Esophagus squamous epithelium (tissue), 5 donors: Measurements from ENCODE around the gene PLCB2. TPM values are rescaled to one million over a fixed set of nuclear protein-coding genes. Genes with fewer than 3 reads are reported as not detected.

Source experiments
- DNase-seq: peaks from one replicate; lab custom pipeline; 2025; lab: John Stamatoyannopoulos, UW
- H3K27ac ChIP-seq, 4 donors: fragments of 200-600 bp; sonication (generic); one replicate each; pipeline ENCODE4 v1.5.1; 2016 to 2019; ENCODE audit warnings: mild to moderate bottlenecking in 1 of 4
- H3K27me3 ChIP-seq, 4 donors: fragments of 200-600 bp; sonication (generic); 1 replicate in 3 of 4; 2 replicates in 1 of 4; pipeline versions ENCODE4 v1.5.1 to v1.6.0; 2017 to 2021; ENCODE audit warnings: antibody characterized with exemption in 1 of 4
- H3K36me3 ChIP-seq, 3 donors: fragments of 200-600 bp; sonication (generic); one replicate each; pipeline ENCODE4 v1.5.1; 2016 to 2019
- H3K4me1 ChIP-seq, 3 donors: fragments of 200-600 bp; sonication (generic); one replicate each; pipeline ENCODE4 v1.5.1; 2017 to 2019
- H3K4me3 ChIP-seq, 4 donors: fragments of 200-600 bp; sonication (generic); 1 replicate in 3 of 4; 2 replicates in 1 of 4; pipeline ENCODE4 v1.5.1; 2016 to 2019; ENCODE audit warnings: mild to moderate bottlenecking in 2 of 4, moderate library complexity in 1 of 4
- H3K9me3 ChIP-seq, 3 donors: fragments of 200-600 bp; sonication (generic); one replicate each; pipeline ENCODE4 v1.5.1; 2016 to 2019
- POLR2A ChIP-seq, 4 donors: fragments of 450-650 bp; IDR thresholded peaks; one replicate each; pipeline ENCODE4 v1.6.1; 2017; ENCODE audit warnings: antibody characterized with exemption in 4 of 4, mild to moderate bottlenecking in 4 of 4, moderate library complexity in 3 of 4
- WGBS, 2 donors: methylation state at CpG; one replicate each; pipeline ENCODE4 v1.1.5; 2018; 5-methylcytosine and 5-hydroxymethylcytosine counted together
- intact Hi-C: fragments of 100-400 bp; cut with DNase I; formaldehyde crosslinking; loops from one replicate; pipeline ENCODE4 v1.15.0; 2022
- total RNA-seq, 4 donors: library from RNA; depleted of rRNA; stranded (reverse); fragments of >200 nt; gene quantifications; one replicate each; pipeline ENCODE4 v1.1.0, GENCODE V29; 2016
- TF ChIP-seq, protein P1 (sequence below), 6 experiments: fragments of 450-650 bp in 4 of 6; fragments of 200-600 bp in 2 of 6; sonication (generic) in 2 of 6; IDR thresholded peaks; one replicate each; pipeline ENCODE4 v1.5.1; 2016 to 2019; ENCODE audit warnings: antibody characterized with exemption in 6 of 6, mild to moderate bottlenecking in 4 of 6, moderate library complexity in 4 of 6
- donor health status: DM: yes; HTN: yes; CAD: no.

Gene PLCB2
- total RNA-seq, 4 donors from 2014 or later = 6.1 to 15.9 (median 10.4) TPM

- Histone ChIP-seq H3K27ac (peak overlapping the region in 3 of 4 donors; percentile 82 to 94 (median 84)), H3K27me3 (peaks cover 0 to 8% (median 0%) of the 10 kb centered on the region in 4 donors), H3K36me3 (peaks cover 0 to 15% (median 0%) of the 10 kb centered on the region in 3 donors), H3K4me1 (peaks cover 47 to 100% (median 51%) of the 10 kb centered on the region in 3 donors), H3K4me3 (no peak overlapping the region), H3K9me3 (no peaks in the 10 kb centered on the region)
- intact Hi-C loops = no loop called here
- DNase-seq = no peak
- TF ChIP-seq POLR2A (IDR thresholded peaks at IDR 0.05) = no peak
- TF ChIP-seq, protein P1, sequence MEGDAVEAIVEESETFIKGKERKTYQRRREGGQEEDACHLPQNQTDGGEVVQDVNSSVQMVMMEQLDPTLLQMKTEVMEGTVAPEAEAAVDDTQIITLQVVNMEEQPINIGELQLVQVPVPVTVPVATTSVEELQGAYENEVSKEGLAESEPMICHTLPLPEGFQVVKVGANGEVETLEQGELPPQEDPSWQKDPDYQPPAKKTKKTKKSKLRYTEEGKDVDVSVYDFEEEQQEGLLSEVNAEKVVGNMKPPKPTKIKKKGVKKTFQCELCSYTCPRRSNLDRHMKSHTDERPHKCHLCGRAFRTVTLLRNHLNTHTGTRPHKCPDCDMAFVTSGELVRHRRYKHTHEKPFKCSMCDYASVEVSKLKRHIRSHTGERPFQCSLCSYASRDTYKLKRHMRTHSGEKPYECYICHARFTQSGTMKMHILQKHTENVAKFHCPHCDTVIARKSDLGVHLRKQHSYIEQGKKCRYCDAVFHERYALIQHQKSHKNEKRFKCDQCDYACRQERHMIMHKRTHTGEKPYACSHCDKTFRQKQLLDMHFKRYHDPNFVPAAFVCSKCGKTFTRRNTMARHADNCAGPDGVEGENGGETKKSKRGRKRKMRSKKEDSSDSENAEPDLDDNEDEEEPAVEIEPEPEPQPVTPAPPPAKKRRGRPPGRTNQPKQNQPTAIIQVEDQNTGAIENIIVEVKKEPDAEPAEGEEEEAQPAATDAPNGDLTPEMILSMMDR (IDR thresholded peaks at IDR 0.05) = no peak
- WGBS, 2 donors = 76 to 82% methylated on average over 7 to 10 of the region's 12 CpGs
Measured at GRCh38 chr15:40247406-40247971, 60.2 kb downstream of the PLCB2 start.

DNA sequence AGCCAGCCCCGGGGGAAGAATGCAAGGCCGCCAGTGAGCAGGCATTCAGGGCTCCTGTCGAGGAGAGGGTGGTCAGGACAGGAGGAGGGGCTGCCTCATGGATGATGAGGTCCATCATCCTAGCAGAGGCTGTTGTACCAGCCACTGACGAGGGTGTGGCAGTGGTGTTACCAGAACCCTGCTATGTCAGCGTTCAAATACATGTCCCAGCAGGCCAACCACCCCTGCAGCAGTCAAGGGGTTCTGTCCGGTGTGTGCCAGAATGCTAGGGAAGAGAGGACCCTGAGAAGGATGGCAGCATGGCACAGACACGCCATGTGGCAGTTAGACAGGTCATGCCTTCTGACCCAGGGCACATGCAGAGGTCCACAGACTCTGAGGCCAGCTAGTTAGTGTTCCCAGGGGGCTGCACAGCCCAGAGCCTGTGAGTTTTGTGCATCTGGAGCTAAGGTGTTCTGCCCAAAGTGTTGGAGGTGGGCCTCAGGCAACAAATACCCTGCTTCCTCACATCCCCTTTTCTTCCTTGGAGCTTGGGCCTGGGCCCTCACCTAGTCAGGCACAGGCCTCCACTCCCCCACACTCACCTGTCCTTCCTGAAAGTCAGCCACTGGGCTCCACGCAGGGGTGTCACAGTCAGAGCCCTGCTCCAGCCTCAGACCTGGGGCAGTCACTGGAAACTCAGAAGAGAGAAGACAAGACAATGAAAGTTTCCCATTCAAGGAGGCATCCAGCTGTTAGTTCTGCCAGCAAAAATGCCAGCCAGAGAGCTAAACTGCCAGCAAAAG is 61.0 kb downstream of the PLCB2 start:
- TF ChIP-seq, protein P1 (IDR thresholded peaks at IDR 0.05) = no peak
- no peak for TF ChIP-seq POLR2A (IDR thresholded peaks at IDR 0.05)
- 72 to 82% methylated on average over 4 of the region's 8 CpGs for WGBS, 2 donors
- intact Hi-C loops = no loop called here
- Histone ChIP-seq H3K4me3 (no peak overlapping the region), H3K4me1 (peaks cover 45 to 100% (median 51%) of the 10 kb centered on the region in 3 donors), H3K27ac (peak overlapping the region; percentile 82 to 94 (median 84)), H3K27me3 (no peaks in the 10 kb centered on the region), H3K9me3 (no peaks in the 10 kb centered on the region), H3K36me3 (peaks cover 0 to 15% (median 0%) of the 10 kb centered on the region in 3 donors)
- DNase-seq = no peak

- peaks cover 0 to under 1% (median 0%) of the 10 kb centered on the region in 4 donors for H3K27me3 ChIP-seq
- intact Hi-C loops = no loop called here
- WGBS, 2 donors = 76 to 78% methylated on average over 6 to 8 of the region's 9 CpGs
- peak overlapping the region; percentile 82 to 94 (median 84) for H3K27ac ChIP-seq
- no peak for DNase-seq
- H3K9me3 ChIP-seq = no peaks in the 10 kb centered on the region
- no peak overlapping the region for H3K4me3 ChIP-seq
- H3K4me1 ChIP-seq = peaks cover 50 to 100% (median 53%) of the 10 kb centered on the region in 3 donors
- TF ChIP-seq POLR2A (IDR thresholded peaks at IDR 0.05) = no peak
- TF ChIP-seq, protein P1 (IDR thresholded peaks at IDR 0.05) = no peak
- peaks cover 0 to 15% (median 0%) of the 10 kb centered on the region in 3 donors for H3K36me3 ChIP-seq
Measured at GRCh38 chr15:40245666-40246450, 61.9 kb downstream of the PLCB2 start.

DNA sequence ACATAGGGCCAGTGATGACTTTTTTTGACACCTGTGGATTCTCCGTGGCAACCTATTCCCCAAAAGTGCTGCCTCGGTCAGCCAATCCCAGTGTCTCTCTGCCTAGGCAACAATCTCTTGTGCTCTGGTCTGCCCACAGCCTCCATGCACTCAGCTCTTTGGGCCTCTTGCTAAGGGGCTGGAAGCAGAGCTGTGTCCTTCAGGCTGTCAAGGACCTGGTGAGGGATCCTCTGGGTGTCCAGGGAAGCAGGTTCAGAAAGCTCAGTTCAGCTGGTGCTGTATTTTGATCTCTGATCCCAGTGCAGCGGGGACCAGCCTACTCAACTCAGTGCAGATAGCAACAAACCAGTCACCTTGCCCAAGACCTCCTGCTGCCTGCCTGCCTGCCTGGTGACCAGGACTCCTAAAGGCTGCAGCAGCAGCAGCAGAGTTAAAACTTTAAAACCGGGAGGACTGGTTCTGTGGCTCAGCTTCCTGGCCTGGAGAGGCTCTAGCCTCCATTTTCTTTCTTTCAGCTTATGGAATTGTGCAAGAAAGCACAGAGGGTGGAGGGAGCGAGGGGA is 62.7 kb downstream of the PLCB2 start:
- peak overlapping the region; percentile 82 to 94 (median 84) for H3K27ac ChIP-seq
- H3K4me1 ChIP-seq = peaks cover 50 to 98% (median 52%) of the 10 kb centered on the region in 3 donors
- DNase-seq = no peak

More for the DNA sequence above, 62.7 kb downstream of the PLCB2 start:
- WGBS, 2 donors = 53 to 63% methylated on average over 2 to 4 of the region's 5 CpGs
- Histone ChIP-seq H3K4me3 (no peak overlapping the region), H3K27me3 (peaks cover 0 to 6% (median 0%) of the 10 kb centered on the region in 4 donors), H3K36me3 (peaks cover 0 to 15% (median 0%) of the 10 kb centered on the region in 3 donors), H3K9me3 (no peaks in the 10 kb centered on the region)
- intact Hi-C loops = no loop called here
- peak in 1 of 4 donors; percentile 19 for TF ChIP-seq POLR2A (IDR thresholded peaks at IDR 0.05)
- TF ChIP-seq, protein P1 (IDR thresholded peaks at IDR 0.05) = no peak
